Neural cell (in vitro differentiated cells): ENCODE data around the gene RPL19. TPM values are rescaled to one million over a fixed set of nuclear protein-coding genes. Genes with fewer than 3 reads are reported as not detected.

Source experiments
- H2AFZ ChIP-seq: fragments of 200-600, 300-800 bp; sonication (generic), shearing (Covaris generic); 2 replicates; pipeline ENCODE4 v1.6.0; 2014; ENCODE audit warnings: low read depth, mild to moderate bottlenecking, antibody characterized with exemption, low read length, moderate library complexity
- H3F3A ChIP-seq: fragments of 200-600 bp; shearing (Covaris generic); 2 replicates; pipeline ENCODE4 v1.6.1; 2016; ENCODE audit warnings: mild to moderate bottlenecking, moderate library complexity, mixed read lengths, antibody characterized with exemption, low read length; ENCODE audit not compliant: insufficient read depth, poor library complexity, severe bottlenecking
- H3K27ac ChIP-seq: fragments of 200-600, 300-800 bp; sonication (generic), shearing (Covaris generic); 2 replicates; pipeline ENCODE4 v1.5.1; 2014; ENCODE audit warnings: mild to moderate bottlenecking, low read length, moderate library complexity
- H3K27me3 ChIP-seq: fragments of 300-800, 200-600 bp; sonication (generic), shearing (Covaris generic); 2 replicates; pipeline ENCODE4 v1.6.0; 2014; ENCODE audit warnings: mild to moderate bottlenecking, low read depth, low read length, moderate library complexity; ENCODE audit not compliant: insufficient read depth
- H3K36me3 ChIP-seq: fragments of 300-800, 200-600 bp; sonication (generic), shearing (Covaris generic); 2 replicates; pipeline ENCODE4 v1.5.1; 2014; ENCODE audit warnings: mild to moderate bottlenecking, antibody characterized with exemption, low read length, moderate library complexity; ENCODE audit not compliant: insufficient read depth
- H3K4me2 ChIP-seq: fragments of 300-800, 200-600 bp; sonication (generic), shearing (Covaris generic); 2 replicates; pipeline ENCODE4 v1.6.0; 2014; ENCODE audit warnings: mild to moderate bottlenecking, low read length
- H3K4me3 ChIP-seq: fragments of 300-800, 200-600 bp; sonication (generic), shearing (Covaris generic); 2 replicates; pipeline ENCODE4 v1.5.1; 2014; ENCODE audit warnings: mild to moderate bottlenecking, low read length, moderate library complexity
- H3K79me2 ChIP-seq: fragments of 200-600 bp; shearing (Covaris generic); replicated peaks from 2 replicates; pipeline ENCODE4 v1.6.0; 2014; ENCODE audit warnings: mild to moderate bottlenecking, low read length, moderate library complexity; ENCODE audit not compliant: insufficient read depth
- H3K9ac ChIP-seq: fragments of 300-800, 200-600 bp; sonication (generic), shearing (Covaris generic); 2 replicates; pipeline ENCODE4 v1.6.1; 2016; ENCODE audit warnings: mild to moderate bottlenecking, low read length, mixed read lengths
- H3K9me2 ChIP-seq: fragments of 200-600 bp; shearing (Covaris generic); 2 replicates; pipeline ENCODE4 v1.6.1; 2016; ENCODE audit warnings: mild to moderate bottlenecking, low read length, mixed read lengths; ENCODE audit not compliant: insufficient read depth
- H3K9me3 ChIP-seq: fragments of 200-600, 300-800 bp; sonication (generic), shearing (Covaris generic); 2 replicates; pipeline ENCODE4 v1.6.1; 2016; ENCODE audit warnings: mild to moderate bottlenecking, mixed run types, low read length, moderate library complexity, mixed read lengths
- H4K20me1 ChIP-seq: fragments of 200-600 bp; shearing (Covaris generic); 2 replicates; pipeline ENCODE4 v1.6.1; 2016; ENCODE audit warnings: mild to moderate bottlenecking, mixed run types; ENCODE audit not compliant: insufficient read depth
- EP300 ChIP-seq: fragments of 450-650 bp; conservative IDR thresholded peaks from 2 replicates; pipeline ENCODE4 v1.6.1; 2014; ENCODE audit warnings: antibody characterized with exemption, mild to moderate bottlenecking, moderate library complexity; ENCODE audit not compliant: poor library complexity, severe bottlenecking
- EZH2 ChIP-seq: fragments of 200-600, 300-800 bp; shearing (Covaris generic), sonication (generic); IDR thresholded peaks from 2 replicates; pipeline ENCODE4 v1.6.1; 2014; ENCODE audit warnings: antibody characterized with exemption, low read length, borderline replicate concordance, mild to moderate bottlenecking; ENCODE audit not compliant: insufficient read depth, poor library complexity, severe bottlenecking
- MXI1 ChIP-seq: fragments of 450-650 bp; conservative IDR thresholded peaks from 2 replicates; pipeline ENCODE4 v1.6.1; 2014; ENCODE audit warnings: antibody characterized with exemption, mild to moderate bottlenecking; ENCODE audit not compliant: poor library complexity, severe bottlenecking
- POLR2AphosphoS5 ChIP-seq: IDR thresholded peaks from 2 replicates; pipeline ENCODE4 v1.6.1; 2012
- RAD21 ChIP-seq: fragments of 450-650 bp; conservative IDR thresholded peaks from 2 replicates; pipeline ENCODE4 v1.6.1; 2014; ENCODE audit warnings: antibody characterized with exemption, mild to moderate bottlenecking, moderate library complexity
- SMC3 ChIP-seq: fragments of 450-650 bp; conservative IDR thresholded peaks from 2 replicates; pipeline ENCODE4 v1.6.1; 2014; ENCODE audit warnings: antibody characterized with exemption, mild to moderate bottlenecking, moderate library complexity; ENCODE audit not compliant: poor library complexity
- TAF1 ChIP-seq: IDR thresholded peaks from 2 replicates; pipeline ENCODE4 v1.6.1; 2012; ENCODE audit warnings: low read depth
- polyA plus RNA-seq: library from polyadenylated mRNA; depleted of rRNA; stranded (reverse); fragments of >200 nt; gene quantifications from 2 replicates; pipeline ENCODE4 v1.2.3, GENCODE V29; 2014
- TF ChIP-seq, protein P1 (sequence below): IDR thresholded peaks from 2 replicates; pipeline ENCODE4 v1.6.1; 2012; ENCODE audit warnings: borderline replicate concordance
- TF ChIP-seq, protein P2 (sequence below): fragments of 450-650 bp; IDR thresholded peaks from 2 replicates; pipeline ENCODE4 v1.5.1; 2014; ENCODE audit warnings: antibody characterized with exemption, mild to moderate bottlenecking, moderate library complexity; ENCODE audit not compliant: poor library complexity, severe bottlenecking

Gene RPL19
- polyA plus RNA-seq, 1 donor from 2014 or later: 1,623 TPM

- TF ChIP-seq, protein P1, sequence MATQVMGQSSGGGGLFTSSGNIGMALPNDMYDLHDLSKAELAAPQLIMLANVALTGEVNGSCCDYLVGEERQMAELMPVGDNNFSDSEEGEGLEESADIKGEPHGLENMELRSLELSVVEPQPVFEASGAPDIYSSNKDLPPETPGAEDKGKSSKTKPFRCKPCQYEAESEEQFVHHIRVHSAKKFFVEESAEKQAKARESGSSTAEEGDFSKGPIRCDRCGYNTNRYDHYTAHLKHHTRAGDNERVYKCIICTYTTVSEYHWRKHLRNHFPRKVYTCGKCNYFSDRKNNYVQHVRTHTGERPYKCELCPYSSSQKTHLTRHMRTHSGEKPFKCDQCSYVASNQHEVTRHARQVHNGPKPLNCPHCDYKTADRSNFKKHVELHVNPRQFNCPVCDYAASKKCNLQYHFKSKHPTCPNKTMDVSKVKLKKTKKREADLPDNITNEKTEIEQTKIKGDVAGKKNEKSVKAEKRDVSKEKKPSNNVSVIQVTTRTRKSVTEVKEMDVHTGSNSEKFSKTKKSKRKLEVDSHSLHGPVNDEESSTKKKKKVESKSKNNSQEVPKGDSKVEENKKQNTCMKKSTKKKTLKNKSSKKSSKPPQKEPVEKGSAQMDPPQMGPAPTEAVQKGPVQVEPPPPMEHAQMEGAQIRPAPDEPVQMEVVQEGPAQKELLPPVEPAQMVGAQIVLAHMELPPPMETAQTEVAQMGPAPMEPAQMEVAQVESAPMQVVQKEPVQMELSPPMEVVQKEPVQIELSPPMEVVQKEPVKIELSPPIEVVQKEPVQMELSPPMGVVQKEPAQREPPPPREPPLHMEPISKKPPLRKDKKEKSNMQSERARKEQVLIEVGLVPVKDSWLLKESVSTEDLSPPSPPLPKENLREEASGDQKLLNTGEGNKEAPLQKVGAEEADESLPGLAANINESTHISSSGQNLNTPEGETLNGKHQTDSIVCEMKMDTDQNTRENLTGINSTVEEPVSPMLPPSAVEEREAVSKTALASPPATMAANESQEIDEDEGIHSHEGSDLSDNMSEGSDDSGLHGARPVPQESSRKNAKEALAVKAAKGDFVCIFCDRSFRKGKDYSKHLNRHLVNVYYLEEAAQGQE: no peak
Measured at GRCh38 chr17:39236450-39236927, 36.4 kb downstream of the RPL19 start (continued).

GRCh38 chr17:39236981-39237441, 36.9 kb downstream of the RPL19 start:
- Histone ChIP-seq H3K9me3 (no peaks in the 10 kb centered on the region), H3K9me2 (no peaks in the 10 kb centered on the region), H3K36me3 (no peaks in the 10 kb centered on the region), H2AFZ (no peak overlapping the region), H3K27me3 (no peaks in the 10 kb centered on the region), H3K4me3 (no peak overlapping the region), H3F3A (no peaks in the 10 kb centered on the region), H3K27ac (no peak overlapping the region), H4K20me1 (no peaks in the 10 kb centered on the region), H3K9ac (no peak overlapping the region), H3K79me2 (no peaks in the 10 kb centered on the region), H3K4me2 (no peak overlapping the region)
- TF ChIP-seq EZH2: no peak
- TF ChIP-seq, protein P1: no peak

DNA sequence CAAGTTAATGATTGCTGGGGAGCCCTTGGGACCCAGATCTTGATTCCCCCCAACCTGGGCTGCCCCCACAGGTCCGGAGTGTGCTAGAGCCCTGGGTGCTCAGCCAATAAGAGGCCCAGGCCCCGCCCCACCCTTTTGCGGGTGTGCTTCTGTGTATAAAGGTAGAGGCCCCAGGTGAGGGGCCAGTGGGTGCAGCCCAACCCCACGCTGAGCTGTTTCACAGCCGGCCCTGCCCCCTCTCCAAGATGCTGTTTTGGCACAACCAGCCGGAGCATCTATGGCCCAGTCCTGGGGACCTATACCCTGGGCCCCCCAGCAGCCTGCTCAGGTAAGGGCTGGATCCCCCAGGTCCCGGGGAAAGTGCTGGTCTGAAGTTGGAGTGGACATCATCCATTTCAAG, 37.5 kb downstream of the RPL19 start:
- Histone ChIP-seq H3K36me3 (no peaks in the 10 kb centered on the region), H3K27me3 (no peaks in the 10 kb centered on the region), H3K9me3 (no peaks in the 10 kb centered on the region), H4K20me1 (no peaks in the 10 kb centered on the region), H3K79me2 (no peaks in the 10 kb centered on the region), H3K9me2 (no peaks in the 10 kb centered on the region), H3K4me2 (no peak overlapping the region), H3K9ac (no peak overlapping the region), H3K4me3 (no peak overlapping the region), H3K27ac (no peak overlapping the region), H3F3A (no peaks in the 10 kb centered on the region), H2AFZ (no peak overlapping the region)
- no peak for TF ChIP-seq RAD21
- TF ChIP-seq, protein P1: no peak
- TF ChIP-seq SMC3: no peak
- no peak for TF ChIP-seq EZH2
- no peak for TF ChIP-seq TAF1
- TF ChIP-seq, protein P2, sequence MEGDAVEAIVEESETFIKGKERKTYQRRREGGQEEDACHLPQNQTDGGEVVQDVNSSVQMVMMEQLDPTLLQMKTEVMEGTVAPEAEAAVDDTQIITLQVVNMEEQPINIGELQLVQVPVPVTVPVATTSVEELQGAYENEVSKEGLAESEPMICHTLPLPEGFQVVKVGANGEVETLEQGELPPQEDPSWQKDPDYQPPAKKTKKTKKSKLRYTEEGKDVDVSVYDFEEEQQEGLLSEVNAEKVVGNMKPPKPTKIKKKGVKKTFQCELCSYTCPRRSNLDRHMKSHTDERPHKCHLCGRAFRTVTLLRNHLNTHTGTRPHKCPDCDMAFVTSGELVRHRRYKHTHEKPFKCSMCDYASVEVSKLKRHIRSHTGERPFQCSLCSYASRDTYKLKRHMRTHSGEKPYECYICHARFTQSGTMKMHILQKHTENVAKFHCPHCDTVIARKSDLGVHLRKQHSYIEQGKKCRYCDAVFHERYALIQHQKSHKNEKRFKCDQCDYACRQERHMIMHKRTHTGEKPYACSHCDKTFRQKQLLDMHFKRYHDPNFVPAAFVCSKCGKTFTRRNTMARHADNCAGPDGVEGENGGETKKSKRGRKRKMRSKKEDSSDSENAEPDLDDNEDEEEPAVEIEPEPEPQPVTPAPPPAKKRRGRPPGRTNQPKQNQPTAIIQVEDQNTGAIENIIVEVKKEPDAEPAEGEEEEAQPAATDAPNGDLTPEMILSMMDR: no peak
- TF ChIP-seq EP300: no peak
- TF ChIP-seq MXI1: no peak
- no peak for TF ChIP-seq POLR2AphosphoS5
